GM19372 (cell line): ENCODE results near the gene IL2RG.
A peak's percentile ranks its signal among the peaks of the same experiment; 100 is the strongest.

ENCODE experiments used
- ATAC-seq: cut with Tn5 transposase; IDR thresholded peaks from one replicate; pipeline ENCODE4 v1.9.1; 2021; ENCODE audit warnings: mild to moderate bottlenecking, low read depth, moderate library complexity; ENCODE audit not compliant: unreplicated experiment

IL2RG gene

DNA sequence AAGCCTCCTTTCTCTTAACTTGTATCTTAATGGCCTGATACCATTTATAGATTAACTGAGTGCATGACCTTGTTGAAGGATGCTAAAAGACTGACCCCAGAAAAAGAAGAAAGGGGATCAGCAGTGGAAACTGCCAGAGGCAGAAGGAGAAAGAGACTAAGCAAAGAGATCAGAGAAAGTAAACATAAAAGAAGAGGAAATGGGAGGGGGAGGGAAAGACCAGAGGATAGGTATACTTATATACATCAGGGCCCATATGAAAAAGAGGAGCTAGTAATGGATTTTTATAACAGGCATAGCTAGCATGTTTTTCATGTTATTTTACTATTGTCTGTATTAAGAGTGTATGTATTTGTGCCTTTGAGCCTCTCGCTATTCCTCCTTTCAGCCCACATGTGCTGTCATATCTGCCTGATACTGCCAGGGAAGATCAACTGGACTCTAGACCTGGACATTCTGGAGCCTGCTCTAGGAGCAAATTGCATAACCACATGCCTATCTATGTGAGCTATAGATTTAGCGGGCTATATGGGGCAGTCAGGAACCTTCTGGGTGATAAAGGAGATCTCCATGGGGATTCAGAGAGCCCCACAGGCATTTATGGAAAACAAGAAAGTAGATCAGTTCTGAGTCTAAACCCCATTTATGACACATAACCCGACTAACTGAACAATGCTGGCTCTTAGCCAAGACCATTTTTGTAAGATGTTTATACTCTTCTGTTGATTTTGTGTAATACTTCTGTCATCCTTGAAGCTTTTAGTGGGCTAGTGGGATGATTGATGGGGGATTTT, 29.9 kb downstream of the IL2RG start:
- ATAC-seq: no peak

DNA sequence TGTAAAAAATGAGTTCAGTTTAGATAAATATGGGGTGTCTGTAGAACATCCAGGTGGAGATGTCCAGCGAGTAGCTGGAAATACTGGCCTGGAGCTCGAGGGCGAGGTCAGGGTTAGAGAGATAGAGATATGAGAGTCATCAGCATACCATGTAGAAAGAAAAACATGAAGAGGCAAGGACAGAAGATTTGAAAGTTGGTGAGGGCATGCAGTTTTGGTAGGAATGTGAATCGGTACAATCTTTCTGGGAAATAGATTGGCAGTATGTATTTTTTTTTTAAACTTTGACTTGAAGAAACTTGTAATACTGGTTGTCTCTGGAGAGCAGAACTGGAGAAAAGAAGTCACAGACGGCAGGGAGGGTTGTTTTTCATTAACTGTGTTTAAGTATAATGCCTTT, 40.8 kb downstream of the IL2RG start:
- ATAC-seq: no peak

DNA sequence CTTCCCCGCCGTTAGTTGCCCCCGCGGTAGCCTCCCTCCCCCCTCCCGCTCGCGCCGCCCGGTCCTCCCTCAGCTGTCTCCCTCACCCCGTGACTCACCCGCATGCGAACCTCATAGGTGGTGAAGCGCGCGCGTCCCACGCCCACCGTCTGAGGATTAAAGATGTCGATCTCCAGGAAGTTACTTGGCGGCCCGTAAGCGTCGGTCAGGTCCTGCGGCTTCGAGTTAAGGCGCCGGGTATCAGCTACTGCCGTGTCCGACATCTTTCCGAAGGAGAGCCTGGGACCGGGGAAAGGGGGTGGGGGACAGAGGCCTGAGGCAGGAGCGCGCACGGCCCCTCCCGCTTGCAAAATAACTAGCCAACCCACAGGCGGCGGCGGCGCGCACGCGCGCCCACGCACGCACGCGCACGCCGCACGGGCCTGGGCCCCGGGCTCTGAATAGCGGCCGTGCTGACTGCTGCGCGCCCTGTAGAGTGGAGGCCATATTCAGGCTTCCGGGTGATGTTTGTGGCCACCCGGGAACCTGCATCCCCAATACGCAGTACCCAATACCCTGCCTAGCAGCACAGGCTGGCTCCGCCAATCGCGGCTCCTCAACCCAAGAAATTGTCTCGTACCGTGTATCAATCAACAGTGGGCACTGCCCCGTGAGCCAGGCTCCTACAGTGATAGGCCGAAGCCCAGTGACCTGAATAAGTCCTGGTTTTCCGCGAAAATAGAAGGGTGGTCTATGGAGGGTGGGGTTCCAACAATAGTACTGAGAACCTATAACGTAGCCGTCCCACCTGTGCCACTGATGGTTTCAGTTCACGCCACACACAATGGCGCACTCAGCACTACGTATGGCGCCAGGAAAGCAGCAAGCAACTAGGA, 43.1 kb downstream of the IL2RG start, which contains the start of gene SNX12:
SNX12 (minus strand) TSS at position 291 of the 875 bp plus-strand sequence; CDS start at position 263, 28 bp downstream.
- peak; percentile 93 for ATAC-seq

DNA sequence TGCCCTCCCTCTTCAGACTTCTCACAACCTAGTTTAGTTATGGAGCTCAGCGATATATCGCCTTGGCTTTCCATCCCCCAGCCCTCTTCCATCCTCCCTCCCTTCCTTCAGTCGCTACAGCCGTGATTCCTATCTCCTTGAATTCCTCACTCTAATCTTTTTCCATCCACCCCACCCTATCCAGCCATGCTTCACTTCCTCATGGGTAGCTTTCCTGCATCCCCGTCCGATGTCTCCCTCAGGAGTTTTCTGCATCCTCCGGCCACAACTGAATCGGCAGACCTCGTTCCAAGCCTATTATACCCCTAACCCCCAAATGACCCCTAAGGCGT, 43.7 kb downstream of the IL2RG start:
- ATAC-seq: no peak

DNA sequence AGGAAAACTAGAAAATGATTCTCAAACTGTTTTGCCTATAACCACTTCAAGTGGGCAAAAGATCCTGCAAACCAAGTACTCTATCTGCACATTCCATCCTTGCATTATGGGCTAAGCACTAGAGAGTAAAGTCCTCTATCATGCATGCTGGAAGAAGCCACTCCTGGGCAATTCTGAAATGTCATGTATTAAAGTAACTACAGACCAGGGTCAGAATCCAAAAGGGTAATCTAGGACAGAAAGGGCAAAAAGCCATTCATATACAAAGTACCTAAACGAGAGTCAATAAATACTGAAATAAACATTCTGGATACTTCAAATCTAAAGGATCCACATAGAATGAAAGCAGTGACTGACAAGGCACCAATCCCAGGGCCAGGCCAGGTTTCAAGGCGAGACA, 44.3 kb downstream of the IL2RG start:
- no peak for ATAC-seq

DNA sequence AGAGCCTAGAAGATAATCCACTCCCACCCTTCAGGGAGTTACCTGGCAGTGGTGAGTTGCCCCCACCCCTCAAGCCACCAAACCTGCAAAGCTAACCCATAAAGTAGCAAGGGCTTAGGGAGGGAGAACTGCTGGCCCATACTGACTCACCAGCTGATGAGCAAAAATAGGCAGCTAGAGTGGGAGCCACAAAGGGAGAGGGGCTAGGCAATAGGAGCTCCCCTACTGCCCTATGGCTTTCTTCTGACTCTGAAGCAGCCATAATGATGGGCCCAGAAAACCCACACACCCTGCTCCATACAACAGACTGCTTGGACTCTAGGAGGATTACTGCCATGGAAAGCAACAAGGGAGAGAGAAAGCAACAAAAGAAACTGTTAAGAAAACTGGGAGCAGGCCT, 51.2 kb downstream of the IL2RG start:
- no peak for ATAC-seq

DNA sequence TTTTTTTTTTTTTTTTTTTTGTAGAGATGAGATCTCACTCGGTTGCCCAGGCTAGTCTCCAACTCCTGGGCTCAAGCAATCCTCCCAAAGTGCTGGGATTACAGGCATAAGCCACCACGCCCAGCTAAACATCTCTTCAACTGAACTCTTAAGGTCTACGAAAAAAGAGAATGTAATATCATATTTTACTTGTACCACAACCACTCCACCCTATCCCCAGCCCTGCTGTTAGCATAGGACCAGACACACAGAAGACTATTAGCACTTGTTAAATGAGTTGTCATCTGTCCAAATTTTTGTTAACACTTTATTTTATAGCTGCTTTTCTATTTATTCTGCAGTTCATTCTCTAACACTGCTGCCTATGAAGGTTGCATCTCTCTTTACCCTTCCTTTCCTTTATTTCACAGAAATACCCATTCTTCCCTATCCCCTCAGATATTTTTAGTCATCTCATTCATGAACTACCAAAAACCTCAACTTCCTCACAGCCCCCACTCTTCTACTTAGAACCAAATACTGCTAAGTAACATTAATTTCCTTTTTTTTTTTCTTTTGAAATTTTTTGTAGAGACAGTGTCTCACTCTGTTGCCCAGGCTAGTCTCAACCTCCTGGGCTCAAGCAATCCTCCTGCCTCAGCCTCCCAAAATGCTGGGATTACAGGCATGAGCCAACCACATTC, 53.4 kb downstream of the IL2RG start:
- ATAC-seq: no peak
